CD14-positive monocyte (primary cell): Measurements from ENCODE around the gene RASGRF2. TPM values are rescaled to one million over a fixed set of nuclear protein-coding genes. Genes with fewer than 3 reads are reported as not detected.

Experiments
- DNase-seq, 3 donors: peaks; one replicate each; pipeline ENCODE4 v3.0.0-alpha.2; 2011 to 2022
- H2AFZ ChIP-seq: 2 replicates; pipeline ENCODE4 v1.6.0; 2012; ENCODE audit warnings: mild to moderate bottlenecking, low read depth, low read length, inconsistent platforms; ENCODE audit not compliant: insufficient read depth, poor library complexity, severe bottlenecking
- H3K27ac ChIP-seq, 2 donors: 1 replicate in 1 of 2; 2 replicates in 1 of 2; pipeline ENCODE4 v1.5.1; 2012 to 2013; ENCODE audit warnings: low read length in 2 of 2, control low read depth in 1 of 2, inconsistent platforms in 1 of 2, low read depth in 1 of 2, mild to moderate bottlenecking in 1 of 2
- H3K27me3 ChIP-seq, 2 donors: one replicate each; pipeline versions ENCODE4 v1.6.0 to v1.6.1; 2011 to 2013; ENCODE audit warnings: low read length in 2 of 2; ENCODE audit not compliant: control insufficient read depth in 2 of 2, insufficient read depth in 2 of 2
- H3K36me3 ChIP-seq, 2 donors: replicated peaks in 1 of 2; 1 replicate in 1 of 2; 2 replicates in 1 of 2; pipeline versions ENCODE4 v1.5.1 to v1.6.1; 2012 to 2013; ENCODE audit warnings: low read length in 2 of 2, control low read depth in 1 of 2, inconsistent platforms in 1 of 2, mild to moderate bottlenecking in 1 of 2; ENCODE audit not compliant: insufficient read depth in 2 of 2, control insufficient read depth in 1 of 2
- H3K4me1 ChIP-seq, 2 donors: 1 replicate in 1 of 2; 2 replicates in 1 of 2; pipeline versions ENCODE4 v1.5.1 to v1.6.1; 2012 to 2013; ENCODE audit warnings: low read length in 2 of 2, control low read depth in 1 of 2, inconsistent platforms in 1 of 2, mild to moderate bottlenecking in 1 of 2, moderate library complexity in 1 of 2; ENCODE audit not compliant: insufficient read depth in 2 of 2, control insufficient read depth in 1 of 2
- H3K4me2 ChIP-seq: replicated peaks from 2 replicates; pipeline ENCODE3; 2012; ENCODE audit warnings: low read length, moderate library complexity, mild to moderate bottlenecking; ENCODE audit not compliant: poor library complexity, severe bottlenecking; ENCODE audit errors: extremely low read depth
- H3K4me3 ChIP-seq, 3 experiments: fragments of 200-600 bp in 1 of 3; sonication (generic) in 1 of 3; replicated peaks in 1 of 3; 1 replicate in 2 of 3; 2 replicates in 1 of 3; pipeline ENCODE4 v1.5.1; 2011 to 2013; ENCODE audit warnings: low read length in 3 of 3, mild to moderate bottlenecking in 3 of 3, control low read depth in 2 of 3, low read depth in 2 of 3, inconsistent platforms in 1 of 3, moderate library complexity in 1 of 3
- H3K79me2 ChIP-seq: 2 replicates; pipeline ENCODE4 v1.6.0; 2012; ENCODE audit warnings: mild to moderate bottlenecking, control low read depth, inconsistent platforms, low read length, moderate library complexity; ENCODE audit not compliant: insufficient read depth
- H3K9ac ChIP-seq: 2 replicates; pipeline ENCODE4 v1.6.0; 2017; ENCODE audit warnings: low read length, mild to moderate bottlenecking; ENCODE audit not compliant: insufficient read depth, poor library complexity, severe bottlenecking
- H3K9me3 ChIP-seq, 2 donors: replicated peaks in 1 of 2; 1 replicate in 1 of 2; 2 replicates in 1 of 2; pipeline versions ENCODE4 v1.5.1 to v1.6.1; 2012 to 2013; ENCODE audit warnings: low read length in 2 of 2, control low read depth in 1 of 2; ENCODE audit not compliant: control insufficient read depth in 1 of 2, insufficient read depth in 1 of 2
- H4K20me1 ChIP-seq: 2 replicates; pipeline ENCODE4 v1.6.0; 2012; ENCODE audit warnings: mild to moderate bottlenecking, low read length, control low read depth, moderate library complexity; ENCODE audit not compliant: insufficient read depth
- H3K27ac Mint-ChIP-seq, 7 donors: one replicate each; pipeline ENCODE4 v1.8.0; 2020; ENCODE audit warnings: mild to moderate bottlenecking in 7 of 7, mixed read lengths in 7 of 7, moderate library complexity in 6 of 7, inconsistent platforms in 2 of 7
- H3K27me3 Mint-ChIP-seq, 3 donors: one replicate each; pipeline ENCODE4 v1.8.0; 2021 to 2022; ENCODE audit warnings: low read depth in 3 of 3, mild to moderate bottlenecking in 3 of 3, mixed read lengths in 3 of 3, moderate library complexity in 3 of 3, inconsistent platforms in 1 of 3
- H3K36me3 Mint-ChIP-seq, 2 donors: one replicate each; pipeline ENCODE4 v1.8.0; 2020; ENCODE audit warnings: mixed read lengths in 2 of 2, inconsistent platforms in 1 of 2, mild to moderate bottlenecking in 1 of 2
- H3K4me1 Mint-ChIP-seq: one replicate; pipeline ENCODE4 v1.8.0; 2020; ENCODE audit warnings: mild to moderate bottlenecking, mixed read lengths
- H3K4me3 Mint-ChIP-seq, 2 donors: one replicate each; pipeline ENCODE4 v1.8.0; 2020; ENCODE audit warnings: mild to moderate bottlenecking in 2 of 2, mixed read lengths in 2 of 2, moderate library complexity in 1 of 2
- H3K9me3 Mint-ChIP-seq, 7 donors: one replicate each; pipeline ENCODE4 v1.8.0; 2020 to 2022; ENCODE audit warnings: mixed read lengths in 7 of 7, mild to moderate bottlenecking in 6 of 7, moderate library complexity in 6 of 7, inconsistent platforms in 2 of 7
- CTCF ChIP-seq: fragments of 200-600 bp; IDR thresholded peaks from one replicate; pipeline ENCODE4 v1.8.0; 2022; ENCODE audit warnings: antibody characterized with exemption, mild to moderate bottlenecking
- WGBS: methylation state at CpG from one replicate; pipeline ENCODE4 v1.1.5; 2013; ENCODE audit warnings: missing lambda C conversion rate; ENCODE audit not compliant: insufficient coverage; 5-methylcytosine and 5-hydroxymethylcytosine counted together
- intact Hi-C, 2 donors: fragments of 100-400 bp; cut with micrococcal nuclease; formaldehyde crosslinking; loops; one replicate each; pipeline versions ENCODE4 v1.15.0 to v1.15.1; 2023
- polyA plus RNA-seq, 3 donors: library from polyadenylated mRNA; depleted of rRNA in 1 of 3; unstranded in 2 of 3; stranded (reverse) in 1 of 3; fragments of 300-500 nt in 2 of 3; fragments of >200 nt in 1 of 3; fragmentation: Illumina TruSeq in 2 of 3; gene quantifications; 1 replicate in 2 of 3; 2 replicates in 1 of 3; pipeline ENCODE4 v1.2.3, GENCODE V29; 2012 to 2021

RASGRF2 gene
- polyA plus RNA-seq, 3 donors: 0.01 to 0.02 TPM; not detected in 1

GRCh38 chr5:81117566-81117965, 157.4 kb downstream of the RASGRF2 start:
- Histone ChIP-seq H3K36me3 (no peaks in the 10 kb centered on the region), H3K27ac (no peak overlapping the region), H2AFZ (no peak overlapping the region), H3K4me3 (no peak overlapping the region), H3K9ac (no peak overlapping the region), H3K4me1 (no peaks in the 10 kb centered on the region), H4K20me1 (no peaks in the 10 kb centered on the region), H3K27me3 (no peaks in the 10 kb centered on the region), H3K4me2 (no peak overlapping the region), H3K9me3 (no peaks in the 10 kb centered on the region), H3K79me2 (no peaks in the 10 kb centered on the region)
- Mint-ChIP-seq H3K9me3 (peaks cover 0 to 2% (median 0%) of the 10 kb centered on the region in 7 donors), H3K4me1 (no peaks in the 10 kb centered on the region), H3K27me3 (peaks cover 0 to 4% (median 1%) of the 10 kb centered on the region in 3 donors), H3K27ac (no peak overlapping the region), H3K36me3 (no peaks in the 10 kb centered on the region), H3K4me3 (no peak overlapping the region)
- intact Hi-C loops: no loop called here
- no peak for DNase-seq
- TF ChIP-seq CTCF: no peak
- no CpG with 5 or more reads among the region's 3 CpGs for WGBS

- no peak overlapping the region for H3K27ac Mint-ChIP-seq
- intact Hi-C loops: no loop called here
- no peak overlapping the region for H3K27ac ChIP-seq
Observed at GRCh38 chr5:81121273-81121672, 161.1 kb downstream of the RASGRF2 start.

More at GRCh38 chr5:81121273-81121672, 161.1 kb downstream of the RASGRF2 start:
- Histone ChIP-seq H3K27me3 (no peaks in the 10 kb centered on the region), H3K4me1 (peaks cover 6 to 12% of the 10 kb centered on the region in 2 donors), H2AFZ (no peak overlapping the region), H3K4me2 (no peak overlapping the region), H3K9me3 (no peaks in the 10 kb centered on the region), H3K4me3 (no peak overlapping the region), H3K79me2 (no peaks in the 10 kb centered on the region), H4K20me1 (no peaks in the 10 kb centered on the region), H3K9ac (no peak overlapping the region), H3K36me3 (no peaks in the 10 kb centered on the region)
- Mint-ChIP-seq H3K36me3 (no peaks in the 10 kb centered on the region), H3K4me3 (no peak overlapping the region), H3K4me1 (peaks cover 12% of the 10 kb centered on the region), H3K27me3 (peaks cover 0 to 2% (median 1%) of the 10 kb centered on the region in 3 donors), H3K9me3 (no peaks in the 10 kb centered on the region)
- no peak for TF ChIP-seq CTCF
- DNase-seq: no peak
- 100% methylated on average over 2 of the region's 5 CpGs for WGBS
